ENCODE data around the gene RABEP2. TPM values are rescaled to one million over a fixed set of nuclear protein-coding genes. Genes with fewer than 3 reads are reported as not detected.

RABEP2 gene
- total and polyA plus RNA-seq, 2 experiments from 2014 or later: 11.8 to 27.2 TPM

- H3K36me3 ChIP-seq (ENCODE audit: insufficient read depth): peaks cover 4% of the 10 kb centered on the region
- Mint-ChIP-seq H3K36me3 (ENCODE audit: low read depth) (peaks cover 34% of the 10 kb centered on the region; the same call in 2 of the 3 replicates), H3K27me3 (ENCODE audit: insufficient read depth, low read depth, poor library complexity) (peaks cover 9% of the 10 kb centered on the region)
These were observed 51.4 kb downstream of the RABEP2 start for GRCh38 chr16:28873543-28874201.

More at GRCh38 chr16:28873543-28874201, 51.4 kb downstream of the RABEP2 start:
- Histone ChIP-seq H3K27ac (ENCODE audit: low read depth) (no peak overlapping the region), H3K27me3 (ENCODE audit: insufficient read depth) (peaks cover under 1% of the 10 kb centered on the region; the same call in 1 of the 2 replicates), H3K4me1 (ENCODE audit: insufficient read depth) (peaks cover 17% of the 10 kb centered on the region; the same call in 1 of the 2 replicates), H3K4me2 (no peak overlapping the region), H3K4me3 (no peak overlapping the region), H2AFZ (no peak overlapping the region), H3K9me2 (ENCODE audit: insufficient read depth) (no peaks in the 10 kb centered on the region), H3K79me2 (replicated peaks; ENCODE audit: insufficient read depth) (no peaks in the 10 kb centered on the region), H3F3A (replicated peaks; ENCODE audit: low read depth) (0 out of 2 replicates have a peak, but pooled peaks cover 2% of the 10 kb centered on the region), H4K20me1 (replicated peaks; ENCODE audit: insufficient read depth) (no peaks in the 10 kb centered on the region; the same call in 1 of the 2 replicates)
- peak; percentile 79 for ATAC-seq
- Mint-ChIP-seq H3K4me3 (no peak overlapping the region), H3K4me1 (peaks cover 24% of the 10 kb centered on the region), H3K27ac (no peak overlapping the region), H3K9me3 (no peaks in the 10 kb centered on the region)
- TF ChIP-seq ZNF462 (CRISPR knock-in tag; IDR thresholded peaks at IDR 0.05): no peak
- TF ChIP-seq STAT1 (IDR thresholded peaks at IDR 0.05; ENCODE audit: unreplicated experiment): no peak
- no peak for TF ChIP-seq CREB1 (CRISPR knock-in tag; IDR thresholded peaks at IDR 0.05; ENCODE audit: low read depth)
- peak; percentile 66 to 75 for TF ChIP-seq CTCF (conservative IDR thresholded peaks at IDR 0.05; ENCODE audit: low read depth in 2 of 2)
- DNase-seq (ENCODE audit: low spot score): peak; percentile 78
